ENCODE measurements around the gene SETBP1. TPM values are rescaled to one million over a fixed set of nuclear protein-coding genes. Genes with fewer than 3 reads are reported as not detected.

The SETBP1 gene
- total and polyA plus RNA-seq, 2 donors from 2014 or later = 2.7 to 71.7 TPM

GRCh38 chr18:44699572-44700261 is 19.0 kb downstream of the SETBP1 start:
- Histone ChIP-seq H3K9ac (ENCODE audit: low read length in 3 of 3) (no peak overlapping the region), H3K9me3 (ENCODE audit: control insufficient read depth in 2 of 3, insufficient read depth in 1 of 3, low read length in 3 of 3) (no peaks in the 10 kb centered on the region), H3K4me3 (ENCODE audit: low read length in 3 of 3) (peak overlapping the region in 1 of 3 donors; percentile 13), H3K27ac (ENCODE audit: low read depth in 2 of 2, low read length in 2 of 2) (peak overlapping the region in 1 of 2 donors; percentile 76), H3K4me1 (ENCODE audit: control insufficient read depth in 2 of 3, insufficient read depth in 2 of 3, low read depth in 1 of 3, low read length in 3 of 3) (peaks cover 8 to 37% (median 34%) of the 10 kb centered on the region in 3 donors), H3K27me3 (ENCODE audit: control insufficient read depth, insufficient read depth, low read length) (no peaks in the 10 kb centered on the region), H3K36me3 (ENCODE audit: control insufficient read depth in 2 of 3, insufficient read depth in 3 of 3, low read length in 3 of 3) (peaks cover 0 to 4% (median 0%) of the 10 kb centered on the region in 3 donors)
- TF ChIP-seq, protein P1, sequence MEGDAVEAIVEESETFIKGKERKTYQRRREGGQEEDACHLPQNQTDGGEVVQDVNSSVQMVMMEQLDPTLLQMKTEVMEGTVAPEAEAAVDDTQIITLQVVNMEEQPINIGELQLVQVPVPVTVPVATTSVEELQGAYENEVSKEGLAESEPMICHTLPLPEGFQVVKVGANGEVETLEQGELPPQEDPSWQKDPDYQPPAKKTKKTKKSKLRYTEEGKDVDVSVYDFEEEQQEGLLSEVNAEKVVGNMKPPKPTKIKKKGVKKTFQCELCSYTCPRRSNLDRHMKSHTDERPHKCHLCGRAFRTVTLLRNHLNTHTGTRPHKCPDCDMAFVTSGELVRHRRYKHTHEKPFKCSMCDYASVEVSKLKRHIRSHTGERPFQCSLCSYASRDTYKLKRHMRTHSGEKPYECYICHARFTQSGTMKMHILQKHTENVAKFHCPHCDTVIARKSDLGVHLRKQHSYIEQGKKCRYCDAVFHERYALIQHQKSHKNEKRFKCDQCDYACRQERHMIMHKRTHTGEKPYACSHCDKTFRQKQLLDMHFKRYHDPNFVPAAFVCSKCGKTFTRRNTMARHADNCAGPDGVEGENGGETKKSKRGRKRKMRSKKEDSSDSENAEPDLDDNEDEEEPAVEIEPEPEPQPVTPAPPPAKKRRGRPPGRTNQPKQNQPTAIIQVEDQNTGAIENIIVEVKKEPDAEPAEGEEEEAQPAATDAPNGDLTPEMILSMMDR (IDR thresholded peaks at IDR 0.05; ENCODE audit: borderline replicate concordance, extremely low read depth, insufficient read depth) = no peak
- intact Hi-C loops (cut with DNase I) = no loop called here
- DNase-seq (peak in 1 of 5 donors; percentile 78), FAIRE-seq (no peak)

DNA sequence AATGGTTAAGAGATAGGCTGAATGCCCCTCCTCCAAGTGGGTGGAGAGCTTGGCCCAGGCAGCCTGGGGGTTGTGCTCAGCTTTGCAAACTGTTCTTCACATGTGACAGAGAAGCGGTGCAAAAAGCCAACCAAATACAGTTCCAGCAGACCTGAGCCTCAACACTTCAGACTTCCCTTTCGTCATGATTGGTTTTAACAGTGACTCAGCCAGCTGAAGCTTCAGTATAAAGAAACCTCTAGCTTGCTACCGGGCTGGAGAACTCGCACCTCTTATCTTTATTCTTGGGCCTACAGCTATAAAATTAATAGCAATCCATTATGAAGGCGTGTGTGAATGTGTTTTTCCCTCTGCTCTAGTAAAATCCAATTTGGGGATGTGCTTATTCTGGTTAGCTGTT is 20.0 kb downstream of the SETBP1 start:
- H3K4me3 ChIP-seq (ENCODE audit: low read length in 3 of 3) = peak overlapping the region in 1 of 3 donors; percentile 21
- H3K27me3 ChIP-seq (ENCODE audit: control insufficient read depth, insufficient read depth, low read length) = no peaks in the 10 kb centered on the region
- H3K36me3 ChIP-seq (ENCODE audit: control insufficient read depth in 2 of 3, insufficient read depth in 3 of 3, low read length in 3 of 3) = peaks cover 0 to 4% (median 2%) of the 10 kb centered on the region in 3 donors
- H3K9me3 ChIP-seq (ENCODE audit: control insufficient read depth in 2 of 3, insufficient read depth in 1 of 3, low read length in 3 of 3) = no peaks in the 10 kb centered on the region
- peak overlapping the region; percentile 49 to 82 for H3K27ac ChIP-seq (ENCODE audit: low read depth in 2 of 2, low read length in 2 of 2)
- intact Hi-C loops (cut with DNase I) = no loop called here
- FAIRE-seq (no peak), DNase-seq (no peak)
- H3K9ac ChIP-seq (ENCODE audit: low read length in 3 of 3) = no peak overlapping the region
- H3K4me1 ChIP-seq (ENCODE audit: control insufficient read depth in 2 of 3, insufficient read depth in 2 of 3, low read depth in 1 of 3, low read length in 3 of 3) = peaks cover 8 to 37% (median 35%) of the 10 kb centered on the region in 3 donors
- TF ChIP-seq, protein P1 (IDR thresholded peaks at IDR 0.05; ENCODE audit: borderline replicate concordance, extremely low read depth, insufficient read depth) = no peak

- Histone ChIP-seq H3K27me3 (ENCODE audit: control insufficient read depth, insufficient read depth, low read length) (no peaks in the 10 kb centered on the region), H3K9ac (ENCODE audit: low read length in 3 of 3) (no peak overlapping the region), H3K27ac (ENCODE audit: low read depth in 2 of 2, low read length in 2 of 2) (peak overlapping the region; percentile 49 to 82), H3K36me3 (ENCODE audit: control insufficient read depth in 2 of 3, insufficient read depth in 3 of 3, low read length in 3 of 3) (peaks cover 0 to 4% (median 4%) of the 10 kb centered on the region in 3 donors), H3K9me3 (ENCODE audit: control insufficient read depth in 2 of 3, insufficient read depth in 1 of 3, low read length in 3 of 3) (no peaks in the 10 kb centered on the region), H3K4me1 (ENCODE audit: control insufficient read depth in 2 of 3, insufficient read depth in 2 of 3, low read depth in 1 of 3, low read length in 3 of 3) (peaks cover 8 to 32% (median 31%) of the 10 kb centered on the region in 3 donors), H3K4me3 (ENCODE audit: low read length in 3 of 3) (peak overlapping the region in 1 of 3 donors; percentile 21)
- intact Hi-C loops (cut with DNase I) = no loop called here
- DNase-seq (no peak), FAIRE-seq (no peak)
- TF ChIP-seq, protein P1 (IDR thresholded peaks at IDR 0.05; ENCODE audit: borderline replicate concordance, extremely low read depth, insufficient read depth) = no peak
These were observed 20.5 kb downstream of the SETBP1 start for GRCh38 chr18:44701227-44701626.

Measured in kidney (tissue), 14 donors.